KMS-11 (cell line): Measurements from ENCODE around the gene TWIST2.

Experiments
- H2AFZ ChIP-seq: fragments of 200-600 bp; sonication (generic); 2 replicates; pipeline ENCODE4 v1.6.1; 2016; ENCODE audit warnings: antibody characterized with exemption, mixed run types, low read depth
- H3K27ac ChIP-seq: fragments of 200-600 bp; sonication (generic); 2 replicates; pipeline ENCODE4 v1.6.1; 2016; ENCODE audit warnings: mild to moderate bottlenecking, mixed run types
- H3K27me3 ChIP-seq: fragments of 200-600 bp; sonication (generic); 2 replicates; pipeline ENCODE4 v1.6.1; 2017; ENCODE audit warnings: mild to moderate bottlenecking, low read depth, mixed run types, moderate library complexity; ENCODE audit not compliant: insufficient read depth
- H3K36me3 ChIP-seq: fragments of 200-600 bp; sonication (generic); 2 replicates; pipeline ENCODE4 v1.6.1; 2017; ENCODE audit warnings: mild to moderate bottlenecking, mixed run types; ENCODE audit not compliant: insufficient read depth
- H3K4me1 ChIP-seq: fragments of 200-600 bp; sonication (generic); 2 replicates; pipeline ENCODE4 v1.6.1; 2016; ENCODE audit warnings: mild to moderate bottlenecking, low read depth, mixed run types; ENCODE audit not compliant: poor library complexity, severe bottlenecking
- H3K4me2 ChIP-seq: fragments of 200-600 bp; sonication (generic); 2 replicates; pipeline ENCODE4 v1.7.0; 2016; ENCODE audit warnings: mild to moderate bottlenecking, mixed run types
- H3K4me3 ChIP-seq: fragments of 200-600 bp; sonication (generic); IDR thresholded peaks from 2 replicates; pipeline ENCODE4 v1.6.1; 2017; ENCODE audit warnings: low read depth, low read length, mixed read lengths; ENCODE audit not compliant: insufficient read depth
- H3K79me2 ChIP-seq: fragments of 200-600 bp; sonication (generic); 2 replicates; pipeline ENCODE4 v1.6.1; 2016; ENCODE audit warnings: low read depth, mixed run types; ENCODE audit not compliant: insufficient read depth
- H3K9ac ChIP-seq: fragments of 200-600 bp; sonication (generic); 2 replicates; pipeline ENCODE4 v1.6.1; 2016; ENCODE audit warnings: mild to moderate bottlenecking, mixed run types
- H4K20me1 ChIP-seq: fragments of 200-600 bp; sonication (generic); 2 replicates; pipeline ENCODE4 v1.6.1; 2016; ENCODE audit warnings: mild to moderate bottlenecking, mixed run types; ENCODE audit not compliant: insufficient read depth
- CTCF ChIP-seq: fragments of 200-600 bp; sonication (generic); conservative IDR thresholded peaks from 2 replicates; pipeline ENCODE4 v1.6.1; 2017; ENCODE audit warnings: low read depth, mild to moderate bottlenecking, antibody characterized with exemption, low read length, moderate library complexity, mixed read lengths

TWIST2 gene

GRCh38 chr2:238873381-238873801, 25.5 kb downstream of the TWIST2 start:
- no peak overlapping the region for H3K4me2 ChIP-seq
- no peaks in the 10 kb centered on the region; the same call in 1 of the 2 replicates for H3K27me3 ChIP-seq
- no peaks in the 10 kb centered on the region for H3K4me1 ChIP-seq
- no peak for TF ChIP-seq CTCF
- no peak overlapping the region for H3K27ac ChIP-seq
- H3K9ac ChIP-seq: no peak overlapping the region
- H3K36me3 ChIP-seq: no peaks in the 10 kb centered on the region
- H3K4me3 ChIP-seq: no peak overlapping the region
- H3K79me2 ChIP-seq: no peaks in the 10 kb centered on the region
- H2AFZ ChIP-seq: no peak overlapping the region
- H4K20me1 ChIP-seq: no peaks in the 10 kb centered on the region

GRCh38 chr2:238873841-238874240, 26.0 kb downstream of the TWIST2 start:
- no peaks in the 10 kb centered on the region for H4K20me1 ChIP-seq
- no peaks in the 10 kb centered on the region for H3K4me1 ChIP-seq
- no peak overlapping the region for H3K4me3 ChIP-seq
- H3K79me2 ChIP-seq: no peaks in the 10 kb centered on the region
- H3K4me2 ChIP-seq: no peak overlapping the region
- H2AFZ ChIP-seq: no peak overlapping the region
- H3K36me3 ChIP-seq: no peaks in the 10 kb centered on the region
- TF ChIP-seq CTCF: no peak
- no peak overlapping the region for H3K9ac ChIP-seq
- H3K27me3 ChIP-seq: no peaks in the 10 kb centered on the region; the same call in 1 of the 2 replicates
- no peak overlapping the region for H3K27ac ChIP-seq

GRCh38 chr2:238874330-238875050, 26.6 kb downstream of the TWIST2 start:
- no peaks in the 10 kb centered on the region for H4K20me1 ChIP-seq
- H3K4me2 ChIP-seq: no peak overlapping the region
- H3K36me3 ChIP-seq: no peaks in the 10 kb centered on the region
- H3K4me1 ChIP-seq: no peaks in the 10 kb centered on the region
- H3K9ac ChIP-seq: no peak overlapping the region
- no peaks in the 10 kb centered on the region for H3K79me2 ChIP-seq
- H3K27ac ChIP-seq: no peak overlapping the region
- no peak overlapping the region for H2AFZ ChIP-seq
- TF ChIP-seq CTCF: no peak
- no peak overlapping the region for H3K4me3 ChIP-seq
- H3K27me3 ChIP-seq: no peaks in the 10 kb centered on the region; the same call in 1 of the 2 replicates

- Histone ChIP-seq H3K79me2 (no peaks in the 10 kb centered on the region), H3K4me3 (no peak overlapping the region), H3K4me2 (no peak overlapping the region), H3K4me1 (no peaks in the 10 kb centered on the region), H3K9ac (no peak overlapping the region), H3K36me3 (no peaks in the 10 kb centered on the region), H4K20me1 (no peaks in the 10 kb centered on the region), H2AFZ (no peak overlapping the region), H3K27ac (no peak overlapping the region), H3K27me3 (no peaks in the 10 kb centered on the region; the same call in 1 of the 2 replicates)
- no peak for TF ChIP-seq CTCF
Observed at GRCh38 chr2:238875101-238875470, 27.2 kb downstream of the TWIST2 start.
